RPMI8226 (cell line): ENCODE measurements around the gene PTGES3.
"Not testable (repeated sequence)": the region's sequence is repeated elsewhere in the genome, so short reads cannot be mapped to it uniquely, and the experiment has no call there.

Experiments
- DNase-seq: peaks from one replicate; pipeline ENCODE4 v3.0.0-alpha.2; 2015

Gene PTGES3

GRCh38 chr12:56704522-56704921, 16.4 kb upstream of the PTGES3 start:
- DNase-seq, result not testable (repeated sequence)

- no peak for DNase-seq
These were observed 11.1 kb upstream of the PTGES3 start for GRCh38 chr12:56699020-56699661.

GRCh38 chr12:56695327-56696101, 7.4 kb upstream of the PTGES3 start:
- no peak for DNase-seq

GRCh38 chr12:56694161-56694560, 6.1 kb upstream of the PTGES3 start:
- DNase-seq, result no peak

- DNase-seq, result no peak
These were observed 694 bp upstream of the PTGES3 start for GRCh38 chr12:56688846-56689109.

GRCh38 chr12:56687223-56688128, 608 bp downstream of the PTGES3 start:
- peak; percentile 71 for DNase-seq

- peak; percentile 26 for DNase-seq
These were observed 3.2 kb downstream of the PTGES3 start for GRCh38 chr12:56684745-56685359.

GRCh38 chr12:56682323-56682722, 5.8 kb downstream of the PTGES3 start:
- no peak for DNase-seq

GRCh38 chr12:56679883-56680575, 8.1 kb downstream of the PTGES3 start:
- DNase-seq, result no peak

- no peak for DNase-seq
These were observed 9.2 kb downstream of the PTGES3 start for GRCh38 chr12:56678852-56679251.

- no peak for DNase-seq
These were observed 10.4 kb downstream of the PTGES3 start for GRCh38 chr12:56677680-56678079.

GRCh38 chr12:56676851-56677580, 11.1 kb downstream of the PTGES3 start:
- DNase-seq, result no peak

- DNase-seq, result no peak
These were observed 16.5 kb downstream of the PTGES3 start for GRCh38 chr12:56671608-56672007.

- DNase-seq, result no peak
These were observed 17.2 kb downstream of the PTGES3 start for GRCh38 chr12:56670836-56671235.

- DNase-seq, result no peak
These were observed 20.0 kb downstream of the PTGES3 start for GRCh38 chr12:56668197-56668457.

GRCh38 chr12:56661979-56662638, 26.0 kb downstream of the PTGES3 start:
- DNase-seq, result no peak

- no peak for DNase-seq
These were observed 26.5 kb downstream of the PTGES3 start for GRCh38 chr12:56661560-56661959.

- DNase-seq, result no peak
These were observed 29.2 kb downstream of the PTGES3 start for GRCh38 chr12:56658921-56659320.

- DNase-seq, result no peak
These were observed 30.4 kb downstream of the PTGES3 start for GRCh38 chr12:56657416-56658379.

- not testable (repeated sequence) for DNase-seq
These were observed 34.3 kb downstream of the PTGES3 start for GRCh38 chr12:56653781-56654180.
